PC-9 (cell line): ENCODE data around the gene CAMSAP3.

ENCODE experiments used
- CTCF ChIP-seq: fragments of 200-600 bp; sonication (generic); conservative IDR thresholded peaks from 2 replicates; pipeline ENCODE4 v1.6.1; 2017; ENCODE audit warnings: mixed run types, antibody characterized with exemption, mild to moderate bottlenecking, moderate library complexity
- EZH2 ChIP-seq: fragments of 200-600 bp; sonication (generic); IDR thresholded peaks from 2 replicates; pipeline ENCODE4 v1.8.0; 2017; ENCODE audit warnings: antibody characterized with exemption, low read depth

- TF ChIP-seq CTCF (no peak), EZH2 (no peak)
Observed at GRCh38 chr19:7579182-7579581, 16.5 kb upstream of the CAMSAP3 start.
